NCI-H774 (cell line): ENCODE data around the gene LIN54.
"Not testable (repeated sequence)": the region's sequence is repeated elsewhere in the genome, so short reads cannot be mapped to it uniquely, and the experiment has no call there.

Experiments used
- DNase-seq: peaks from one replicate; lab custom pipeline; 2025; lab: John Stamatoyannopoulos, UW

Gene LIN54

GRCh38 chr4:83012200-83012686 lies 1.6 kb upstream of the LIN54 start:
- DNase-seq: no peak

- no peak for DNase-seq
Observed at GRCh38 chr4:83011689-83012199, 1.1 kb upstream of the LIN54 start.

- DNase-seq: no peak
Observed at GRCh38 chr4:83010111-83010521, 507 bp downstream of the LIN54 start.

- no peak for DNase-seq
Observed at GRCh38 chr4:83009529-83009928, 1.1 kb downstream of the LIN54 start.

- DNase-seq: not testable (repeated sequence)
Observed at GRCh38 chr4:83003044-83003791, 7.4 kb downstream of the LIN54 start.

- no peak for DNase-seq
Observed at GRCh38 chr4:83002329-83002728, 8.3 kb downstream of the LIN54 start.

GRCh38 chr4:82998898-82999297 lies 11.7 kb downstream of the LIN54 start:
- DNase-seq: no peak

- no peak for DNase-seq
Observed at GRCh38 chr4:82994834-82995233, 15.8 kb downstream of the LIN54 start.

- no peak for DNase-seq
Observed at GRCh38 chr4:82989575-82990429, 20.8 kb downstream of the LIN54 start.

GRCh38 chr4:82988323-82988832 lies 22.2 kb downstream of the LIN54 start:
- no peak for DNase-seq

- not testable (repeated sequence) for DNase-seq
Observed at GRCh38 chr4:82987519-82987918, 23.1 kb downstream of the LIN54 start.

- DNase-seq: no peak
Observed at GRCh38 chr4:82984459-82984858, 26.2 kb downstream of the LIN54 start.

GRCh38 chr4:82983444-82983843 lies 27.2 kb downstream of the LIN54 start:
- DNase-seq: no peak

GRCh38 chr4:82981138-82981537 lies 29.5 kb downstream of the LIN54 start:
- no peak for DNase-seq

GRCh38 chr4:82975792-82976191 lies 34.8 kb downstream of the LIN54 start:
- no peak for DNase-seq

GRCh38 chr4:82969414-82969813 lies 41.2 kb downstream of the LIN54 start:
- no peak for DNase-seq

GRCh38 chr4:82968972-82969371 lies 41.7 kb downstream of the LIN54 start:
- DNase-seq: no peak

GRCh38 chr4:82965763-82966162 lies 44.9 kb downstream of the LIN54 start:
- DNase-seq: no peak

GRCh38 chr4:82957045-82957444 lies 53.6 kb downstream of the LIN54 start:
- no peak for DNase-seq

GRCh38 chr4:82954212-82954611 lies 56.4 kb downstream of the LIN54 start:
- no peak for DNase-seq

GRCh38 chr4:82951196-82951595 lies 59.4 kb downstream of the LIN54 start:
- DNase-seq: no peak

GRCh38 chr4:82948647-82949204 lies 61.9 kb downstream of the LIN54 start:
- no peak for DNase-seq
